Measurements from ENCODE around the gene MAP4K2.

Gene MAP4K2

GRCh38 chr11:64813826-64814225, 10.8 kb upstream of the MAP4K2 start:
- no peak for DNase-seq (ENCODE audit: low spot score)

GRCh38 chr11:64810891-64811272, 7.9 kb upstream of the MAP4K2 start:
- peak; percentile 48 for DNase-seq (ENCODE audit: low spot score)

- peak; percentile 82 for DNase-seq (ENCODE audit: low spot score)
These were observed 7.4 kb upstream of the MAP4K2 start, which contains the start of gene MEN1 for GRCh38 chr11:64810271-64810890. Gene MEN1, minus strand, starts transcription at chr11:64810551. Its CDS starts 442 bp downstream, at chr11:64810109.

- peak; percentile 36 for DNase-seq (ENCODE audit: low spot score)
These were observed 6.8 kb upstream of the MAP4K2 start for GRCh38 chr11:64809781-64810241.

- no peak for DNase-seq (ENCODE audit: low spot score)
These were observed 2.5 kb upstream of the MAP4K2 start for GRCh38 chr11:64805481-64805880.

GRCh38 chr11:64804346-64805210, 1.6 kb upstream of the MAP4K2 start:
- DNase-seq (ENCODE audit: low spot score) = no peak

- DNase-seq (ENCODE audit: low spot score) = no peak
These were observed 882 bp upstream of the MAP4K2 start for GRCh38 chr11:64803846-64804345.

GRCh38 chr11:64802370-64803157, 450 bp downstream of the MAP4K2 start:
- DNase-seq (ENCODE audit: low spot score) = peak; percentile 63

- DNase-seq (ENCODE audit: low spot score) = peak; percentile 30
These were observed 1.2 kb downstream of the MAP4K2 start for GRCh38 chr11:64801561-64802369.

GRCh38 chr11:64801158-64801464, 1.9 kb downstream of the MAP4K2 start:
- DNase-seq (ENCODE audit: low spot score) = peak; percentile 42

- DNase-seq (ENCODE audit: low spot score) = no peak
These were observed 2.5 kb downstream of the MAP4K2 start for GRCh38 chr11:64800303-64801157.

GRCh38 chr11:64799623-64800302, 3.3 kb downstream of the MAP4K2 start:
- DNase-seq (ENCODE audit: low spot score) = peak; percentile 65

GRCh38 chr11:64799256-64799622, 3.8 kb downstream of the MAP4K2 start:
- no peak for DNase-seq (ENCODE audit: low spot score)

GRCh38 chr11:64796757-64797541, 6.1 kb downstream of the MAP4K2 start:
- no peak for DNase-seq (ENCODE audit: low spot score)

- DNase-seq (ENCODE audit: low spot score) = no peak
These were observed 6.8 kb downstream of the MAP4K2 start for GRCh38 chr11:64796047-64796756.

- no peak for DNase-seq (ENCODE audit: low spot score)
These were observed 8.5 kb downstream of the MAP4K2 start for GRCh38 chr11:64794526-64794925.

GRCh38 chr11:64793271-64794160, 9.5 kb downstream of the MAP4K2 start:
- no peak for DNase-seq (ENCODE audit: low spot score)

GRCh38 chr11:64792482-64792881, 10.5 kb downstream of the MAP4K2 start:
- DNase-seq (ENCODE audit: low spot score) = no peak
